WTC11 (cell line): Measurements from ENCODE around the gene CGREF1. TPM values are rescaled to one million over a fixed set of nuclear protein-coding genes. Genes with fewer than 3 reads are reported as not detected.

Experiments used
- ATAC-seq: fragments of 200-7000 bp; cut with Tn5 transposase; 2 replicates; pipeline ENCODE4 v1.10.0; 2021; ENCODE audit warnings: mild to moderate bottlenecking, moderate library complexity
- CTCF ChIA-PET: fragments of 300-600 bp; sonication (Branson Sonifier 250); formaldehyde crosslinking; loops from one replicate; lab custom pipeline; 2021; ENCODE audit warnings: antibody characterized with exemption; lab: Charles Lee
- POLR2A ChIA-PET: fragments of 350-600 bp; sonication (Branson Sonifier 250); formaldehyde crosslinking; loops from one replicate; lab custom pipeline; 2021; ENCODE audit warnings: antibody characterized with exemption; lab: Charles Lee
- DNase-seq: peaks from one replicate; pipeline ENCODE4 v3.0.0; 2021; ENCODE audit warnings: low spot score
- H3K27ac Mint-ChIP-seq: 2 replicates; pipeline ENCODE4 v1.8.0; 2021; ENCODE audit warnings: mixed read lengths
- H3K27me3 Mint-ChIP-seq: 2 replicates; pipeline ENCODE4 v1.8.0; 2021; ENCODE audit warnings: low read depth, mild to moderate bottlenecking, moderate library complexity, mixed read lengths
- H3K36me3 Mint-ChIP-seq: 2 replicates; pipeline ENCODE4 v1.8.0; 2021; ENCODE audit warnings: mixed read lengths
- H3K4me1 Mint-ChIP-seq: 2 replicates; pipeline ENCODE4 v1.8.0; 2022; ENCODE audit warnings: mixed read lengths
- H3K4me3 Mint-ChIP-seq: 2 replicates; pipeline ENCODE4 v1.8.0; 2021; ENCODE audit warnings: mild to moderate bottlenecking, moderate library complexity, mixed read lengths
- H3K9me3 Mint-ChIP-seq: 2 replicates; pipeline ENCODE4 v1.8.0; 2021; ENCODE audit warnings: mixed read lengths
- ATF1 ChIP-seq: sonication (generic); formaldehyde crosslinking; IDR thresholded peaks from 2 replicates; pipeline ENCODE4 v1.8.1; 2023; ENCODE audit warnings: mild to moderate bottlenecking, moderate library complexity, missing genetic modification reagents
- FOXJ3 ChIP-seq: sonication (generic); formaldehyde crosslinking; IDR thresholded peaks from 2 replicates; pipeline ENCODE4 v1.9.0; 2021; ENCODE audit warnings: missing genetic modification reagents, mild to moderate bottlenecking, borderline replicate concordance
- JUN ChIP-seq: sonication (generic); formaldehyde crosslinking; IDR thresholded peaks from 2 replicates; pipeline ENCODE4 v1.8.0; 2023; ENCODE audit warnings: mild to moderate bottlenecking, missing genetic modification reagents
- NFE2L1 ChIP-seq: sonication (generic); formaldehyde crosslinking; IDR thresholded peaks from 2 replicates; pipeline ENCODE4 v1.8.1; 2023; ENCODE audit warnings: missing genetic modification reagents
- NR1H2 ChIP-seq: sonication (generic); formaldehyde crosslinking; IDR thresholded peaks from 2 replicates; pipeline ENCODE4 v1.9.0; 2021; ENCODE audit warnings: mild to moderate bottlenecking, moderate library complexity, missing genetic modification reagents
- PRRX2 ChIP-seq: fragments of 250-450 bp; sonication (Bioruptor Pico); IDR thresholded peaks from 2 replicates; pipeline ENCODE4 v1.8.0; 2021; ENCODE audit warnings: mild to moderate bottlenecking
- SMAD3 ChIP-seq: sonication (generic); formaldehyde crosslinking; IDR thresholded peaks from 2 replicates; pipeline ENCODE4 v1.8.0; 2022; ENCODE audit warnings: missing genetic modification reagents, mild to moderate bottlenecking, borderline replicate concordance
- SP1 ChIP-seq: sonication (generic); formaldehyde crosslinking; conservative IDR thresholded peaks from 2 replicates; pipeline ENCODE4 v1.8.1; 2022; ENCODE audit warnings: missing genetic modification reagents
- ZNF121 ChIP-seq: sonication (generic); formaldehyde crosslinking; IDR thresholded peaks from 2 replicates; pipeline ENCODE4 v1.8.0; 2023; ENCODE audit warnings: missing genetic modification reagents
- ZNF317 ChIP-seq: sonication (generic); formaldehyde crosslinking; IDR thresholded peaks from 2 replicates; pipeline ENCODE4 v1.8.1; 2023; ENCODE audit warnings: low read depth, mild to moderate bottlenecking, moderate library complexity, missing genetic modification reagents, borderline replicate concordance
- ZNF416 ChIP-seq: fragments of 250-450 bp; sonication (Bioruptor Pico); IDR thresholded peaks from 2 replicates; pipeline ENCODE4 v1.9.0; 2021; ENCODE audit warnings: mild to moderate bottlenecking, inconsistent platforms
- total RNA-seq: library from RNA; stranded (reverse); gene quantifications from 3 replicates; pipeline ENCODE4 v1.2.3, GENCODE V29; 2021
- TF ChIP-seq, protein P1 (sequence below): sonication (generic); formaldehyde crosslinking; IDR thresholded peaks from 2 replicates; pipeline ENCODE4 v1.8.0; 2022; ENCODE audit warnings: missing genetic modification reagents
- TF ChIP-seq, protein P2 (sequence below): sonication (generic); formaldehyde crosslinking; IDR thresholded peaks from 2 replicates; pipeline ENCODE4 v1.8.1; 2022; ENCODE audit warnings: low read depth, mild to moderate bottlenecking, moderate library complexity, missing genetic modification reagents, borderline replicate concordance
- TF ChIP-seq, protein P3 (sequence below): sonication (generic); formaldehyde crosslinking; IDR thresholded peaks from 2 replicates; pipeline ENCODE4 v1.8.1; 2023; ENCODE audit warnings: mild to moderate bottlenecking, moderate library complexity, missing genetic modification reagents
- TF ChIP-seq, protein P4 (sequence below): sonication (generic); formaldehyde crosslinking; IDR thresholded peaks from 2 replicates; pipeline ENCODE4 v1.8.1; 2022; ENCODE audit warnings: mild to moderate bottlenecking, missing genetic modification reagents, moderate library complexity, borderline replicate concordance
- TF ChIP-seq, protein P5 (sequence below): sonication (generic); formaldehyde crosslinking; IDR thresholded peaks from 2 replicates; pipeline ENCODE4 v1.8.1; 2022; ENCODE audit warnings: missing genetic modification reagents, borderline replicate concordance
- TF ChIP-seq, protein P6 (sequence below): fragments of 250-450 bp; sonication (Bioruptor Pico); IDR thresholded peaks from 2 replicates; pipeline ENCODE4 v1.8.0; 2021; ENCODE audit warnings: mild to moderate bottlenecking
- TF ChIP-seq, protein P7 (sequence below): sonication (generic); formaldehyde crosslinking; IDR thresholded peaks from 2 replicates; pipeline ENCODE4 v1.8.1; 2023; ENCODE audit warnings: mild to moderate bottlenecking, missing genetic modification reagents, moderate library complexity
- TF ChIP-seq, protein P8 (sequence below): sonication (generic); formaldehyde crosslinking; IDR thresholded peaks from 2 replicates; pipeline ENCODE4 v1.8.1; 2023; ENCODE audit warnings: mild to moderate bottlenecking, missing genetic modification reagents

The CGREF1 gene
- total RNA-seq, 1 experiment from 2014 or later, result 3.5 TPM

DNA sequence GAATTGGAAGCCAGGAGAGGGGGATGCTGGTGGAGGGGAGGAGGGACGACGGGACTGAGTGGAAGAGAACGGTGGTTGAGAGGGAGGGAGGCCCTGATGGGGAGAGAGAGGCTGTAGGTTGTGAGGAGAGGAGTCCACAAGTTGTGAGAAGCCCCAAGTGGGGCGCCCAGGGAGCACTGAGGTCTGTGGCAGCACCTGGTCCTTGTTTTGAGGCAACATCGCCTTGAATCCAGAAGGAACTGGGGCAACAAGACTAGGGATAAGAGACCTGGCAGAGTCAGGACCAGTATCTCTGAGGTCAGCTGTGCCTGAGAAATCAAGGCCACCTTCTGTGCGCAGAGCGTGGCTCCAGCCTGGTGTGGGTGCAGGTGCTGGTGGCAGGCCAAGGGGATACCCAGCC lies 19.2 kb upstream of the CGREF1 start:
- POLR2A ChIA-PET, result no interaction called here
- ATAC-seq (no peak), DNase-seq (no peak)
- no peak overlapping the region for H3K4me3 Mint-ChIP-seq
- TF ChIP-seq, protein P1, sequence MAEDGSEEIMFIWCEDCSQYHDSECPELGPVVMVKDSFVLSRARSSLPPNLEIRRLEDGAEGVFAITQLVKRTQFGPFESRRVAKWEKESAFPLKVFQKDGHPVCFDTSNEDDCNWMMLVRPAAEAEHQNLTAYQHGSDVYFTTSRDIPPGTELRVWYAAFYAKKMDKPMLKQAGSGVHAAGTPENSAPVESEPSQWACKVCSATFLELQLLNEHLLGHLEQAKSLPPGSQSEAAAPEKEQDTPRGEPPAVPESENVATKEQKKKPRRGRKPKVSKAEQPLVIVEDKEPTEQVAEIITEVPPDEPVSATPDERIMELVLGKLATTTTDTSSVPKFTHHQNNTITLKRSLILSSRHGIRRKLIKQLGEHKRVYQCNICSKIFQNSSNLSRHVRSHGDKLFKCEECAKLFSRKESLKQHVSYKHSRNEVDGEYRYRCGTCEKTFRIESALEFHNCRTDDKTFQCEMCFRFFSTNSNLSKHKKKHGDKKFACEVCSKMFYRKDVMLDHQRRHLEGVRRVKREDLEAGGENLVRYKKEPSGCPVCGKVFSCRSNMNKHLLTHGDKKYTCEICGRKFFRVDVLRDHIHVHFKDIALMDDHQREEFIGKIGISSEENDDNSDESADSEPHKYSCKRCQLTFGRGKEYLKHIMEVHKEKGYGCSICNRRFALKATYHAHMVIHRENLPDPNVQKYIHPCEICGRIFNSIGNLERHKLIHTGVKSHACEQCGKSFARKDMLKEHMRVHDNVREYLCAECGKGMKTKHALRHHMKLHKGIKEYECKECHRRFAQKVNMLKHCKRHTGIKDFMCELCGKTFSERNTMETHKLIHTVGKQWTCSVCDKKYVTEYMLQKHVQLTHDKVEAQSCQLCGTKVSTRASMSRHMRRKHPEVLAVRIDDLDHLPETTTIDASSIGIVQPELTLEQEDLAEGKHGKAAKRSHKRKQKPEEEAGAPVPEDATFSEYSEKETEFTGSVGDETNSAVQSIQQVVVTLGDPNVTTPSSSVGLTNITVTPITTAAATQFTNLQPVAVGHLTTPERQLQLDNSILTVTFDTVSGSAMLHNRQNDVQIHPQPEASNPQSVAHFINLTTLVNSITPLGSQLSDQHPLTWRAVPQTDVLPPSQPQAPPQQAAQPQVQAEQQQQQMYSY, result no peak
- TF ChIP-seq NFE2L1 (CRISPR knock-in tag) (no peak), NR1H2 (CRISPR knock-in tag) (no peak), JUN (no peak), PRRX2 (no peak), ZNF317 (CRISPR knock-in tag) (no peak), SP1 (no peak), SMAD3 (no peak), ZNF416 (CRISPR knock-in tag) (no peak), FOXJ3 (CRISPR knock-in tag) (no peak), ZNF121 (no peak), ATF1 (CRISPR knock-in tag) (no peak)
- TF ChIP-seq, protein P2, sequence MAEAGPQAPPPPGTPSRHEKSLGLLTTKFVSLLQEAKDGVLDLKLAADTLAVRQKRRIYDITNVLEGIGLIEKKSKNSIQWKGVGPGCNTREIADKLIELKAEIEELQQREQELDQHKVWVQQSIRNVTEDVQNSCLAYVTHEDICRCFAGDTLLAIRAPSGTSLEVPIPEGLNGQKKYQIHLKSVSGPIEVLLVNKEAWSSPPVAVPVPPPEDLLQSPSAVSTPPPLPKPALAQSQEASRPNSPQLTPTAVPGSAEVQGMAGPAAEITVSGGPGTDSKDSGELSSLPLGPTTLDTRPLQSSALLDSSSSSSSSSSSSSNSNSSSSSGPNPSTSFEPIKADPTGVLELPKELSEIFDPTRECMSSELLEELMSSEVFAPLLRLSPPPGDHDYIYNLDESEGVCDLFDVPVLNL (CRISPR knock-in tag), result no peak
- TF ChIP-seq, protein P3, sequence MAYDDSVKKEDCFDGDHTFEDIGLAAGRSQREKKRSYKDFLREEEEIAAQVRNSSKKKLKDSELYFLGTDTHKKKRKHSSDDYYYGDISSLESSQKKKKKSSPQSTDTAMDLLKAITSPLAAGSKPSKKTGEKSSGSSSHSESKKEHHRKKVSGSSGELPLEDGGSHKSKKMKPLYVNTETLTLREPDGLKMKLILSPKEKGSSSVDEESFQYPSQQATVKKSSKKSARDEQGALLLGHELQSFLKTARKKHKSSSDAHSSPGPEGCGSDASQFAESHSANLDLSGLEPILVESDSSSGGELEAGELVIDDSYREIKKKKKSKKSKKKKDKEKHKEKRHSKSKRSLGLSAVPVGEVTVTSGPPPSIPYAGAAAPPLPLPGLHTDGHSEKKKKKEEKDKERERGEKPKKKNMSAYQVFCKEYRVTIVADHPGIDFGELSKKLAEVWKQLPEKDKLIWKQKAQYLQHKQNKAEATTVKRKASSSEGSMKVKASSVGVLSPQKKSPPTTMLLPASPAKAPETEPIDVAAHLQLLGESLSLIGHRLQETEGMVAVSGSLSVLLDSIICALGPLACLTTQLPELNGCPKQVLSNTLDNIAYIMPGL, result no peak
- TF ChIP-seq, protein P4, sequence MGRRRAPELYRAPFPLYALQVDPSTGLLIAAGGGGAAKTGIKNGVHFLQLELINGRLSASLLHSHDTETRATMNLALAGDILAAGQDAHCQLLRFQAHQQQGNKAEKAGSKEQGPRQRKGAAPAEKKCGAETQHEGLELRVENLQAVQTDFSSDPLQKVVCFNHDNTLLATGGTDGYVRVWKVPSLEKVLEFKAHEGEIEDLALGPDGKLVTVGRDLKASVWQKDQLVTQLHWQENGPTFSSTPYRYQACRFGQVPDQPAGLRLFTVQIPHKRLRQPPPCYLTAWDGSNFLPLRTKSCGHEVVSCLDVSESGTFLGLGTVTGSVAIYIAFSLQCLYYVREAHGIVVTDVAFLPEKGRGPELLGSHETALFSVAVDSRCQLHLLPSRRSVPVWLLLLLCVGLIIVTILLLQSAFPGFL (CRISPR knock-in tag), result no peak
- TF ChIP-seq, protein P5, sequence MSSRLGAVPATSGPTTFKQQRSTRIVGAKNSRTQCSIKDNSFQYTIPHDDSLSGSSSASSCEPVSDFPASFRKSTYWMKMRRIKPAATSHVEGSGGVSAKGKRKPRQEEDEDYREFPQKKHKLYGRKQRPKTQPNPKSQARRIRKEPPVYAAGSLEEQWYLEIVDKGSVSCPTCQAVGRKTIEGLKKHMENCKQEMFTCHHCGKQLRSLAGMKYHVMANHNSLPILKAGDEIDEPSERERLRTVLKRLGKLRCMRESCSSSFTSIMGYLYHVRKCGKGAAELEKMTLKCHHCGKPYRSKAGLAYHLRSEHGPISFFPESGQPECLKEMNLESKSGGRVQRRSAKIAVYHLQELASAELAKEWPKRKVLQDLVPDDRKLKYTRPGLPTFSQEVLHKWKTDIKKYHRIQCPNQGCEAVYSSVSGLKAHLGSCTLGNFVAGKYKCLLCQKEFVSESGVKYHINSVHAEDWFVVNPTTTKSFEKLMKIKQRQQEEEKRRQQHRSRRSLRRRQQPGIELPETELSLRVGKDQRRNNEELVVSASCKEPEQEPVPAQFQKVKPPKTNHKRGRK, result no peak
- TF ChIP-seq, protein P6, sequence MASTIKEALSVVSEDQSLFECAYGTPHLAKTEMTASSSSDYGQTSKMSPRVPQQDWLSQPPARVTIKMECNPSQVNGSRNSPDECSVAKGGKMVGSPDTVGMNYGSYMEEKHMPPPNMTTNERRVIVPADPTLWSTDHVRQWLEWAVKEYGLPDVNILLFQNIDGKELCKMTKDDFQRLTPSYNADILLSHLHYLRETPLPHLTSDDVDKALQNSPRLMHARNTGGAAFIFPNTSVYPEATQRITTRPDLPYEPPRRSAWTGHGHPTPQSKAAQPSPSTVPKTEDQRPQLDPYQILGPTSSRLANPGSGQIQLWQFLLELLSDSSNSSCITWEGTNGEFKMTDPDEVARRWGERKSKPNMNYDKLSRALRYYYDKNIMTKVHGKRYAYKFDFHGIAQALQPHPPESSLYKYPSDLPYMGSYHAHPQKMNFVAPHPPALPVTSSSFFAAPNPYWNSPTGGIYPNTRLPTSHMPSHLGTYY (CRISPR knock-in tag), result no peak
- TF ChIP-seq, protein P7, sequence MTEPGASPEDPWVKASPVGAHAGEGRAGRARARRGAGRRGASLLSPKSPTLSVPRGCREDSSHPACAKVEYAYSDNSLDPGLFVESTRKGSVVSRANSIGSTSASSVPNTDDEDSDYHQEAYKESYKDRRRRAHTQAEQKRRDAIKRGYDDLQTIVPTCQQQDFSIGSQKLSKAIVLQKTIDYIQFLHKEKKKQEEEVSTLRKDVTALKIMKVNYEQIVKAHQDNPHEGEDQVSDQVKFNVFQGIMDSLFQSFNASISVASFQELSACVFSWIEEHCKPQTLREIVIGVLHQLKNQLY (CRISPR knock-in tag), result no peak
- TF ChIP-seq, protein P8, sequence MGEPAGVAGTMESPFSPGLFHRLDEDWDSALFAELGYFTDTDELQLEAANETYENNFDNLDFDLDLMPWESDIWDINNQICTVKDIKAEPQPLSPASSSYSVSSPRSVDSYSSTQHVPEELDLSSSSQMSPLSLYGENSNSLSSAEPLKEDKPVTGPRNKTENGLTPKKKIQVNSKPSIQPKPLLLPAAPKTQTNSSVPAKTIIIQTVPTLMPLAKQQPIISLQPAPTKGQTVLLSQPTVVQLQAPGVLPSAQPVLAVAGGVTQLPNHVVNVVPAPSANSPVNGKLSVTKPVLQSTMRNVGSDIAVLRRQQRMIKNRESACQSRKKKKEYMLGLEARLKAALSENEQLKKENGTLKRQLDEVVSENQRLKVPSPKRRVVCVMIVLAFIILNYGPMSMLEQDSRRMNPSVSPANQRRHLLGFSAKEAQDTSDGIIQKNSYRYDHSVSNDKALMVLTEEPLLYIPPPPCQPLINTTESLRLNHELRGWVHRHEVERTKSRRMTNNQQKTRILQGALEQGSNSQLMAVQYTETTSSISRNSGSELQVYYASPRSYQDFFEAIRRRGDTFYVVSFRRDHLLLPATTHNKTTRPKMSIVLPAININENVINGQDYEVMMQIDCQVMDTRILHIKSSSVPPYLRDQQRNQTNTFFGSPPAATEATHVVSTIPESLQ (CRISPR knock-in tag), result no peak
- H3K27ac Mint-ChIP-seq, result no peak overlapping the region
- H3K27me3 Mint-ChIP-seq, result peaks cover 8% of the 10 kb centered on the region
- H3K9me3 Mint-ChIP-seq, result no peaks in the 10 kb centered on the region
- CTCF ChIA-PET, result no interaction called here
- H3K36me3 Mint-ChIP-seq, result peaks cover 4% of the 10 kb centered on the region
- H3K4me1 Mint-ChIP-seq, result peaks cover 11% of the 10 kb centered on the region
